Measurements from ENCODE around the gene MYOZ3. TPM values are rescaled to one million over a fixed set of nuclear protein-coding genes. Genes with fewer than 3 reads are reported as not detected.

Gene MYOZ3
- total RNA-seq, 1 experiment from 2014 or later = not detected

- no peak for DNase-seq (ENCODE audit: low read depth)
These were observed 39.2 kb downstream of the MYOZ3 start for GRCh38 chr5:150700246-150700593.

- DNase-seq (ENCODE audit: low read depth) = peak; percentile 89
These were observed 39.7 kb downstream of the MYOZ3 start, which contains the start of gene RBM22 for GRCh38 chr5:150700594-150701377. Gene RBM22, minus strand, starts transcription at chr5:150701062. Its CDS starts 77 bp downstream, at chr5:150700985.

- DNase-seq (ENCODE audit: low read depth) = no peak
These were observed 42.7 kb downstream of the MYOZ3 start for GRCh38 chr5:150703762-150704161.

GRCh38 chr5:150706776-150707390, 45.8 kb downstream of the MYOZ3 start:
- no peak for DNase-seq (ENCODE audit: low read depth)

GRCh38 chr5:150710165-150710564, 49.1 kb downstream of the MYOZ3 start:
- peak; percentile 24 for DNase-seq (ENCODE audit: low read depth)

GRCh38 chr5:150723845-150724244, 62.8 kb downstream of the MYOZ3 start:
- DNase-seq (ENCODE audit: low read depth) = peak; percentile 15

Other genes with a start within 250 kb of the MYOZ3 start
- gene CD74, start 248.3 kb upstream of the MYOZ3 start, total RNA-seq (2014; rRNA removed; shearing (Covaris generic)) = 0.17 and 1.2 TPM in 2 replicates
- 1,800 and 2,863 TPM in 2 replicates for gene RPS14, start 211.5 kb upstream of the MYOZ3 start, total RNA-seq (2014; rRNA removed; shearing (Covaris generic))
- 47.6 and 58.6 TPM in 2 replicates for gene NDST1, start 153.1 kb upstream of the MYOZ3 start, total RNA-seq (2014; rRNA removed; shearing (Covaris generic))
- 5.3 and 6.8 TPM in 2 replicates for gene SYNPO, start 20.6 kb upstream of the MYOZ3 start, total RNA-seq (2014; rRNA removed; shearing (Covaris generic))
- gene RBM22, start 39.8 kb downstream of the MYOZ3 start, total RNA-seq (2014; rRNA removed; shearing (Covaris generic)) = 38.7 and 48.1 TPM in 2 replicates
- gene DCTN4, start 97.8 kb downstream of the MYOZ3 start, total RNA-seq (2014; rRNA removed; shearing (Covaris generic)) = 30.5 and 40.8 TPM in 2 replicates
- 4.4 and 5.9 TPM in 2 replicates for gene SMIM3, start 117.5 kb downstream of the MYOZ3 start, total RNA-seq (2014; rRNA removed; shearing (Covaris generic))
- 0.08 and 0.10 TPM in 2 replicates for gene IRGM, start 185.3 kb downstream of the MYOZ3 start, total RNA-seq (2014; rRNA removed; shearing (Covaris generic))
- gene ZNF300, start 243.7 kb downstream of the MYOZ3 start, total RNA-seq (2014; rRNA removed; shearing (Covaris generic)) = 8.3 and 8.6 TPM in 2 replicates

Data from HT1080 (cell line).